Measurements from ENCODE around the gene FXYD2.

The FXYD2 gene

GRCh38 chr11:117809236-117810055, 15.1 kb downstream of the FXYD2 start:
- TF ChIP-seq CTCF (IDR thresholded peaks at IDR 0.05), result no peak
- no peaks in the 10 kb centered on the region for H3K36me3 ChIP-seq
- H3K9me3 ChIP-seq, result no peaks in the 10 kb centered on the region
- H3K27ac ChIP-seq, result no peak overlapping the region
- H3K4me1 ChIP-seq (ENCODE audit: control insufficient read depth in 1 of 2, insufficient read depth in 1 of 2, low read depth in 1 of 2, low read length in 1 of 2), result no peaks in the 10 kb centered on the region
- no peak overlapping the region for H3K4me3 ChIP-seq (ENCODE audit: low read depth in 1 of 2, low read length in 1 of 2)
- H3K27me3 ChIP-seq, result peaks cover 44% of the 10 kb centered on the region

- Histone ChIP-seq H3K27ac (no peak overlapping the region), H3K9me3 (no peaks in the 10 kb centered on the region), H3K36me3 (no peaks in the 10 kb centered on the region), H3K4me3 (ENCODE audit: low read depth in 1 of 2, low read length in 1 of 2) (no peak overlapping the region), H3K4me1 (ENCODE audit: control insufficient read depth in 1 of 2, insufficient read depth in 1 of 2, low read depth in 1 of 2, low read length in 1 of 2) (no peaks in the 10 kb centered on the region), H3K27me3 (peaks cover 44% of the 10 kb centered on the region)
- TF ChIP-seq CTCF (IDR thresholded peaks at IDR 0.05), result no peak
Observed at GRCh38 chr11:117808784-117809183, 15.8 kb downstream of the FXYD2 start.

GRCh38 chr11:117807482-117808327, 16.8 kb downstream of the FXYD2 start:
- Histone ChIP-seq H3K27me3 (peaks cover 44% of the 10 kb centered on the region), H3K9me3 (no peaks in the 10 kb centered on the region), H3K27ac (no peak overlapping the region), H3K4me1 (ENCODE audit: control insufficient read depth in 1 of 2, insufficient read depth in 1 of 2, low read depth in 1 of 2, low read length in 1 of 2) (no peaks in the 10 kb centered on the region), H3K4me3 (ENCODE audit: low read depth in 1 of 2, low read length in 1 of 2) (no peak overlapping the region), H3K36me3 (no peaks in the 10 kb centered on the region)
- peak; percentile 91 for TF ChIP-seq CTCF (IDR thresholded peaks at IDR 0.05)

- Histone ChIP-seq H3K27ac (no peak overlapping the region), H3K4me1 (ENCODE audit: control insufficient read depth in 1 of 2, insufficient read depth in 1 of 2, low read depth in 1 of 2, low read length in 1 of 2) (no peaks in the 10 kb centered on the region), H3K36me3 (no peaks in the 10 kb centered on the region), H3K4me3 (ENCODE audit: low read depth in 1 of 2, low read length in 1 of 2) (no peak overlapping the region), H3K9me3 (no peaks in the 10 kb centered on the region), H3K27me3 (peaks cover 49% of the 10 kb centered on the region)
- no peak for TF ChIP-seq CTCF (IDR thresholded peaks at IDR 0.05)
Observed at GRCh38 chr11:117806846-117807245, 17.7 kb downstream of the FXYD2 start.

GRCh38 chr11:117805045-117805444, 19.5 kb downstream of the FXYD2 start:
- Histone ChIP-seq H3K27ac (no peak overlapping the region), H3K27me3 (peaks cover 62% of the 10 kb centered on the region), H3K4me1 (ENCODE audit: control insufficient read depth in 1 of 2, insufficient read depth in 1 of 2, low read depth in 1 of 2, low read length in 1 of 2) (no peaks in the 10 kb centered on the region), H3K36me3 (no peaks in the 10 kb centered on the region), H3K4me3 (ENCODE audit: low read depth in 1 of 2, low read length in 1 of 2) (no peak overlapping the region), H3K9me3 (no peaks in the 10 kb centered on the region)
- TF ChIP-seq CTCF (IDR thresholded peaks at IDR 0.05), result no peak

Measured in neutrophil (primary cell).